ENCODE measurements around the gene JAK2.
"Not testable (repeated sequence)": the region's sequence is repeated elsewhere in the genome, so short reads cannot be mapped to it uniquely, and the experiment has no call there.

The JAK2 gene

GRCh38 chr9:5002811-5003210 lies 17.7 kb downstream of the JAK2 start:
- TF ChIP-seq FOXK2 (IDR thresholded peaks at IDR 0.05) (no peak), TARDBP (IDR thresholded peaks at IDR 0.05) (no peak), SUZ12 (IDR thresholded peaks at IDR 0.05) (no peak), BHLHE40 (IDR thresholded peaks at IDR 0.05; ENCODE audit: borderline replicate concordance) (no peak), LEF1 (IDR thresholded peaks at IDR 0.05; ENCODE audit: borderline replicate concordance) (no peak), NFRKB (IDR thresholded peaks at IDR 0.05) (no peak), HDGF (IDR thresholded peaks at IDR 0.05; ENCODE audit: borderline replicate concordance) (no peak), ARNT (IDR thresholded peaks at IDR 0.05) (no peak), L3MBTL2 (conservative IDR thresholded peaks at IDR 0.05) (no peak), ZNF384 (IDR thresholded peaks at IDR 0.05) (no peak), FOXM1 (IDR thresholded peaks at IDR 0.05; ENCODE audit: borderline replicate concordance) (no peak)
- TF ChIP-seq, protein P1, sequence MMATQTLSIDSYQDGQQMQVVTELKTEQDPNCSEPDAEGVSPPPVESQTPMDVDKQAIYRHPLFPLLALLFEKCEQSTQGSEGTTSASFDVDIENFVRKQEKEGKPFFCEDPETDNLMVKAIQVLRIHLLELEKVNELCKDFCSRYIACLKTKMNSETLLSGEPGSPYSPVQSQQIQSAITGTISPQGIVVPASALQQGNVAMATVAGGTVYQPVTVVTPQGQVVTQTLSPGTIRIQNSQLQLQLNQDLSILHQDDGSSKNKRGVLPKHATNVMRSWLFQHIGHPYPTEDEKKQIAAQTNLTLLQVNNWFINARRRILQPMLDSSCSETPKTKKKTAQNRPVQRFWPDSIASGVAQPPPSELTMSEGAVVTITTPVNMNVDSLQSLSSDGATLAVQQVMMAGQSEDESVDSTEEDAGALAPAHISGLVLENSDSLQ (IDR thresholded peaks at IDR 0.05) = no peak
- ChIA-PET CTCF (no interaction called here), POLR2A (no interaction called here)
- DNase-seq (ENCODE audit: extremely low spot score) = no peak

GRCh38 chr9:5004481-5004880 lies 19.4 kb downstream of the JAK2 start:
- no peak for TF ChIP-seq NFRKB (IDR thresholded peaks at IDR 0.05)
- no peak for TF ChIP-seq TARDBP (IDR thresholded peaks at IDR 0.05)
- TF ChIP-seq FOXA1 (IDR thresholded peaks at IDR 0.05) = no peak
- no peak for TF ChIP-seq CTBP1 (IDR thresholded peaks at IDR 0.05; ENCODE audit: borderline replicate concordance)
- no peak for TF ChIP-seq L3MBTL2 (conservative IDR thresholded peaks at IDR 0.05)
- TF ChIP-seq, protein P1 (IDR thresholded peaks at IDR 0.05) = no peak
- no peak for TF ChIP-seq FOXK2 (IDR thresholded peaks at IDR 0.05)
- TF ChIP-seq ELF4 (IDR thresholded peaks at IDR 0.05) = no peak
- TF ChIP-seq ARNT (IDR thresholded peaks at IDR 0.05) = no peak
- no peak for TF ChIP-seq LEF1 (IDR thresholded peaks at IDR 0.05; ENCODE audit: borderline replicate concordance)
- ChIA-PET POLR2A (no interaction called here), CTCF (no interaction called here)
- DNase-seq (ENCODE audit: extremely low spot score) = no peak

DNA sequence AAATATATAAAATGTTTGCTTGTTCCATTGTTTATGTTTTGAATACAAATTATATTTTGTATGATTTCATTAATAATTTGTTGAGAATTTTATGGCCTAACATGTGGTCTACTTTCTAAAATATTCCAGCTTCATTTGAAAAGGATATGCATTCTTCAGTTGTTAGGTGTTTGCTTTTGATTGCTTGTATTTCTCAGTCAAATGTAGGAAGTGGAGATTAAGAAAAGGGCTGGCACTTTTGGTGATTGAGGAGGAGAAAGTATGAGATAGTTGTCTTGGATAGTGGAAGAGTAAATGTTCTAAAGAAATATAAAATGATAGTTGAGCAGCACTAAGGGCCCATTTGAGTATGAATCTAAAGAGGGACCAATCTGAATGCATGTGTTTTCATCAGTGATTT lies 23.1 kb downstream of the JAK2 start:
- no peak for TF ChIP-seq TARDBP (IDR thresholded peaks at IDR 0.05)
- TF ChIP-seq LEF1 (IDR thresholded peaks at IDR 0.05; ENCODE audit: borderline replicate concordance) = no peak
- TF ChIP-seq, protein P1 (IDR thresholded peaks at IDR 0.05) = no peak
- TF ChIP-seq ZNF384 (IDR thresholded peaks at IDR 0.05) = no peak
- TF ChIP-seq CTBP1 (IDR thresholded peaks at IDR 0.05; ENCODE audit: borderline replicate concordance) = no peak
- no peak for TF ChIP-seq FOXM1 (IDR thresholded peaks at IDR 0.05; ENCODE audit: borderline replicate concordance)
- no peak for TF ChIP-seq L3MBTL2 (conservative IDR thresholded peaks at IDR 0.05)
- TF ChIP-seq ELF4 (IDR thresholded peaks at IDR 0.05) = no peak
- no peak for TF ChIP-seq HDGF (IDR thresholded peaks at IDR 0.05; ENCODE audit: borderline replicate concordance)
- TF ChIP-seq ARNT (IDR thresholded peaks at IDR 0.05) = no peak
- TF ChIP-seq NFRKB (IDR thresholded peaks at IDR 0.05) = no peak
- TF ChIP-seq FOXA1 (IDR thresholded peaks at IDR 0.05) = no peak
- no peak for TF ChIP-seq SUZ12 (IDR thresholded peaks at IDR 0.05)
- no peak for TF ChIP-seq FOXK2 (IDR thresholded peaks at IDR 0.05)
- no peak for TF ChIP-seq BHLHE40 (IDR thresholded peaks at IDR 0.05; ENCODE audit: borderline replicate concordance)
- TF ChIP-seq SP1 (IDR thresholded peaks at IDR 0.05) = no peak
- CTCF ChIA-PET = no interaction called here
- POLR2A ChIA-PET = no interaction called here

DNA sequence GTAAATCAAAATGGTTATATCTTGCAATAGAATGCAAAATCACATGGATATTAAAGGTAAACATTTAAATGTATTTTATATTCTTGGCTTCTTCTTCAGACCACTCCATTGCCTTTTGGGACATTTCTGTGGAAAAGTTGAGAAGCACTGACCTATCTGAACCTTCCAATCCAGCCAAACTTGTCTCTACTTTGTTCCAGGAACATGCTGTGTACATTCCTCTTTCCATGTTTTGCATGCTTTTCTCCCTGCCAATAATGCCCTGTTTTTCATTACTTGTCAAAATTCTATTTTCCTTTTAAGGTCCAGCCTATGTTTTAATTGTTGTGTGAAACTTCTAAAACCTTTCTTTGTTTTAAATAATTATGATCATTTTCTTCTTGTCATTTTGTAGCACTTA lies 28.3 kb downstream of the JAK2 start:
- DNase-seq (ENCODE audit: extremely low spot score) = no peak
- POLR2A ChIA-PET = no interaction called here
- TF ChIP-seq FOXM1 (IDR thresholded peaks at IDR 0.05; ENCODE audit: borderline replicate concordance) (no peak), NFRKB (IDR thresholded peaks at IDR 0.05) (no peak), ELF4 (IDR thresholded peaks at IDR 0.05) (no peak), FOXK2 (IDR thresholded peaks at IDR 0.05) (no peak), LEF1 (IDR thresholded peaks at IDR 0.05; ENCODE audit: borderline replicate concordance) (no peak), ARNT (IDR thresholded peaks at IDR 0.05) (no peak), SP1 (IDR thresholded peaks at IDR 0.05) (no peak), HDGF (IDR thresholded peaks at IDR 0.05; ENCODE audit: borderline replicate concordance) (no peak), CTBP1 (IDR thresholded peaks at IDR 0.05; ENCODE audit: borderline replicate concordance) (no peak), ZNF384 (IDR thresholded peaks at IDR 0.05) (no peak), L3MBTL2 (conservative IDR thresholded peaks at IDR 0.05) (no peak), SUZ12 (IDR thresholded peaks at IDR 0.05) (no peak), BHLHE40 (IDR thresholded peaks at IDR 0.05; ENCODE audit: borderline replicate concordance) (no peak), FOXA1 (IDR thresholded peaks at IDR 0.05) (no peak)
- TF ChIP-seq, protein P1 (IDR thresholded peaks at IDR 0.05) = no peak
- CTCF ChIA-PET = no interaction called here

More for the DNA sequence above, 23.1 kb downstream of the JAK2 start:
- no peak for DNase-seq (ENCODE audit: extremely low spot score)

GRCh38 chr9:5015934-5016333 lies 30.9 kb downstream of the JAK2 start:
- TF ChIP-seq BHLHE40 (IDR thresholded peaks at IDR 0.05; ENCODE audit: borderline replicate concordance) (no peak), SUZ12 (IDR thresholded peaks at IDR 0.05) (no peak)
- POLR2A ChIA-PET = no interaction called here
- CTCF ChIA-PET = no interaction called here
- no peak for DNase-seq (ENCODE audit: extremely low spot score)

- POLR2A ChIA-PET = no interaction called here
- TF ChIP-seq NFRKB (IDR thresholded peaks at IDR 0.05) (no peak), LEF1 (IDR thresholded peaks at IDR 0.05; ENCODE audit: borderline replicate concordance) (no peak), ELF4 (IDR thresholded peaks at IDR 0.05) (no peak), ARNT (IDR thresholded peaks at IDR 0.05) (no peak), HDGF (IDR thresholded peaks at IDR 0.05; ENCODE audit: borderline replicate concordance) (no peak), FOXA1 (IDR thresholded peaks at IDR 0.05) (no peak), SP1 (IDR thresholded peaks at IDR 0.05) (no peak), SUZ12 (IDR thresholded peaks at IDR 0.05) (no peak), FOXM1 (IDR thresholded peaks at IDR 0.05; ENCODE audit: borderline replicate concordance) (no peak), L3MBTL2 (conservative IDR thresholded peaks at IDR 0.05) (no peak), FOXK2 (IDR thresholded peaks at IDR 0.05) (no peak), BHLHE40 (IDR thresholded peaks at IDR 0.05; ENCODE audit: borderline replicate concordance) (no peak)
- no peak for DNase-seq (ENCODE audit: extremely low spot score)
- CTCF ChIA-PET = no interaction called here
These were observed 40.3 kb downstream of the JAK2 start for GRCh38 chr9:5025416-5025815.

GRCh38 chr9:5031941-5032340 lies 46.9 kb downstream of the JAK2 start:
- CTCF ChIA-PET; POLR2A ChIA-PET; DNase-seq (ENCODE audit: extremely low spot score): not testable (repeated sequence)

Data from HEK293T (cell line).